GM19238 (cell line): ENCODE results near the gene ZRSR2.

Experiments used
- DNase-seq: peaks from one replicate; pipeline ENCODE4 v3.0.0; 2011; ENCODE audit warnings: low spot score; ENCODE audit not compliant: insufficient read length

The ZRSR2 gene

DNA sequence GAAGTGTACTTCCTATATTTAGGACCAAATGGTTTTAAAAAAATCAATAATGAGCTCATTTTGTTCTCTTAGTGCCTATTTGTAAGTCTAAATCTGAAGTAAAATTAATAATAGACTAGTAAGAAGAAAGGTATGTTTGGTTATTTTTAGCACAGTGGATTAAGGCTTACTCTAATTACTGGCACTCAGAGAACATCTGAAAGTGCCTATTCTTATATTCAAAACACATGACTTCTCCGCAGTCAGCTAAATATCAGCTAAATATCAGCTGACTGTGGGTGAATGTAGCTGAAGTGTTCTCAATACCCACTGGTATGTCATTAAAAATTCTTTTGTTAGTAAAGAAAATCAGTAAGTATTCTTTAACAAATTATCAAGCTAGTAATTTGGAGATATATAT, 58.3 kb downstream of the ZRSR2 start:
- no peak for DNase-seq

DNA sequence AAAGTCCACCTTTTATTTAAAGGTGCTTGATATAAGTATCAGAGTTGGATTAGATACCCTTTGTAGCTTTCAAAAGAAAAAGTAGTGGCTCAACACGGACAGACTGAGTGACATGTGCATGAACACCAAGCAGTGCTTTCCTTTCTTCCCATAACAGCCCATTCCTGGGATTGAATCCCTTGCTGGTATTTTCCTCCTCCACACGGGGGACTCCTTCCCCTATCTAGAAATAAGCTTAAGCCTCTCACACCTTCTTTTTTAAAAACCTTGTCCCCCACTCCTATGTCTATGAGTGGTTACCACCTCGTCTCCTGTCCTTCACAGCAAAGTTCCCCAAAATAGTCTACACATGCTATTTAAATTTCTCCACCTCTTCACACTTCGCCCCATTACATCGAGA, 59.3 kb downstream of the ZRSR2 start:
- DNase-seq = no peak

DNA sequence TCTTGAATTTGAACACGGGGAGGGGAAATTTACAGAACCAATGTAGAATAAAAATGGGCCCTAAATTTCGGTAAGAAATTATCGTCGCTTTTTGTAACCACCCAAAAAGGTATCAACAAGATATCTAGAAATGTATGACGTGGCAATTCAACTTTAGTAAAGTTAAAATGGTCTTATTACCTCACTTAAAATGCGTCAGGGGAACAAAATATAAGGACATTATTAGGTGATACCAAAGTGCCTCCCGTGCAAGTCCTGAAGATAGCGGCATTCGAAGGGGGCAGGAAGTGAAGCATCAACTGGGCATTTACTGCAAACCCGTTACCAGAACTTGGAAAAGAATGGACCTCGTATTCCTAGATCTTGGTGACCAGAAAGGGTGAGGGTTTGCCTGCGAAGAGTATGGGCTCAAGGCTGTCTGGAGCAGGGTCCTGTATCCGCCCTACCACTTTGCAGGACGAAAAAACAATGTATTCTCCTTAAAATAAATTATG, 63.3 kb downstream of the ZRSR2 start:
- no peak for DNase-seq

DNA sequence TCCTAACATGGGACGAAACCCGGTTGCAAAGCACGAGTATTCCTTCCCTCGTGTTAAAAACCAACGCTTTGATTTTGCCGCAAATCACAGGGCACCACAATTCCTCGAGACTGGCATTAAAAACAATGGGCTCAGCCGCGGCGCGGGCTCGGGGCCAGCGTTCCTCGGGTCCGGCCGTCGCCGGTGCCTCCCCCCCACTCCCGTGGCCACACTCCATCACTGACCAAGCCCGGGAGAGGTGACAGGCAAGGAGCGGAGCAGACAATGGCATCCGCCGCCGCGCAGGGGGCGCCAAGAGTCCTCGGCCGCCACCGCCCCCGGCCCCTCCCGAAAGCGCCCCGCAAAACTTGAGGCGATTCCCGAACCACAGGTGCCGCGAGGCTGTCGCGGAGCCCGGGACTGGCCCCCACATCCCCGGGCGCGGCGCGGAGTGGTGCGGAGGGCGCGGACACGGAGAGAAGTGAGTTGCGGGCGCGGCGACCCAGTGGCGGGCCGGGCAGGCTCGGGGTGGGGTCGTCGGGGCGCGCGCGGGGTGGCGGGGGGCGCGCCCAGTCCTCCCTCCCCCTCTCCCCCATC, 63.9 kb downstream of the ZRSR2 start:
- DNase-seq = peak; percentile 38

DNA sequence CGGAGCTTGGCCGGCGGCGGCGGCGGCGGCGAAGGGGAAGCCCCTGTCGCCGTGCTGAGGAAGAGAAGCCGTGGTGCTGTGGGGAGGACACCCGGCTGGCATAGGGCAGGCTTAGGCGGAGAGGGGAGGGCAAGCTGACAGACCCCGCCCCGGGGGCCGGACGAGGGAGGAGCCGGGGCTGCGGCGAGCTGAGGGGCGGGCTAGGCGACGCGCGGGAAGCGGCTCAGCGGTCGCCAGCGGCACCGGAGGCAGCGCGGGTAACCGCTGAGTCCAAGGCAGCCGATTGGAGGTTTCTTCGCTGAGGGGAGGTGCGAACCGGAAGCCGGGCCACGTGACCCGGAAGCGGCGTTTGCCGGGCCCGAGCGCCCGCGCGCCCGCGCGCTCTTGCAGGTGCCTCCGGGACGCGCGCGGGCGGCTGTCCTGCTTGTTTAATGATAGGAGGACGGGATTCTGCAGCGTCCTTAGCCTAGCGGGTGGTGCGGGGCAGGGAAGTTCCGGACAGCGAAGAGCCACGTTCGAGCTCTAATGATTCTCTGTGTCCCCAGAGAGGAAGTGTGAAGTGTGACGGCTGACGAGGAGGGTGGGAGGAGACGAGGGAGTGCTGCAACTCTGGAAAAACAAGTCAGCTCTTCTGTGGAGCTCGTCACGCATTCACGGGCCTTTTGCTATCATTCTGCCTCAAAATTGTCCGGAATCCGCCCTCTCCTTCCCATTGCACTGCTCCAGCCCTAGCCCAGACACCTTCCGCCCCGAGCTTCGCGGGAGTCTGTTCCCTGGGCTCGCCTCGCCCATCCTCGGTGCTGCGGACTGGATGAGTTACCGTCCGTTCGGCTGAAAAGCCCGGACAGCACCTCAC, 64.7 kb downstream of the ZRSR2 start, which contains the start of gene AP1S2:
AP1S2 (minus strand) TSS at position 102 of the 856 bp plus-strand sequence. CDS start 2,289 bp downstream, outside the sequence.
- DNase-seq = peak; percentile 84

DNA sequence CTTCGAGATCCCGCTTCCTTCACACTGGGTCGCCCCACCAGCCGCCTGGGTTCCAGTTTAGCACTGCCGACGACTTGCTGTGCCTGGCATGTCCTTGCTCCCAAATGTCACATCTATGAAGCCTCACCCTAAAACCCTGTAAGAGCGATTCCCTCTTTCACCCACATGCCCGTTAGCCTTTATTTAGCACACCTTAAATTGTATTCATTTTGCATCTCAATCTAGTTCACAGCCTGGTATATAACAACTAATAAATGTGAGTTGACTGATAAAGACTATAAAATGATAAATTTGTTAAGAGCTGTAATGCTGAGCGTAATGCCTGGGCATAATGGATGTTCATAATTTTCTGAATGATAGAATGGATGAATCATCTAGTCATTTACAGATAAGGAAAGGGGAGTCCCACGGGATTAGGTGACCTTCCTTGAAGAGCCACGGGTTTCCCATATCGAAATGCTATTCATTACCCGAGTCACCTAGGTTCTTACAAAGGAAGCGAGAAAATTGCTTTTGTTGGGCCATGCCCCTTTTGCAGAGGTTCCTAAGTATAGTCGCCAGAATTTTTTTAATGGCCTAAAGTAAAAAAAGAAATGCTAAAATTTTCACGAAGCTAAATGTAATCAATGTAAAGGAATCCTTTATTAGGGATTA, 65.4 kb downstream of the ZRSR2 start:
- DNase-seq = no peak

DNA sequence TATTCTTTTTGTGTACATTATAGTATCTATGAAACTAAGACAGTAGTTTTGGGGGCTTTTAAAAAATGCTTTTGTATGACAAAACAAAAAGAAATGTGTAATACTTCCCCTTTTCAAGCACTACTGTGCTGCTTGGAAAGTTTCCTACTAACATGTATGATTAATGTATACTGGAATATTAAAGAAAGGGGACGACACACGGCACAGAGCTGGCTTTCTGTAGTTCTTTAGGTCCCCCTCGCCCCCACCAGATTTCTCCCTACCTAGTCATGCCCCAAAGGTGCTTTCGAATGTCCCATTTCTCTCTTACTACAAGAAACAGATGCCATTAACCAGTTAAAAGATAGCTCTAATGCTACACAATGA, 65.9 kb downstream of the ZRSR2 start:
- no peak for DNase-seq

DNA sequence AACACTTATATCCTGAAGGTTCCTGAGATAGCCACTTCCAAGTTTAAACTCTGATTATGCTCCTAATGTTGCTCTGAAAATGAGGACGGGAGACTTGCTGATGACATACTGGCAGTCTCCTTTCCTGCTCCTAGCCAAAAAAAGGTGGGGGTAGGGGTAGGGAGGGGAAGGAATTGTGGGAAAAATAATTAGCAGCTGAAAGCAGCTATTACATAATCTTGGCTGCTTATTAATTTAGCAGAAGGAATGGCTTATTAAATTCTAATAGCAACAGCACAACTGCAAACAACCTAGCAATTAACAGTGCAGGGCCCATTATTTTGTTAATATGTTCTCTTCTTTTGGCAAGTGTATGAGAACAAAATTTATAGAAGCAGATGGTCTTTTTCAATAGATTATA, 66.4 kb downstream of the ZRSR2 start:
- DNase-seq = no peak

DNA sequence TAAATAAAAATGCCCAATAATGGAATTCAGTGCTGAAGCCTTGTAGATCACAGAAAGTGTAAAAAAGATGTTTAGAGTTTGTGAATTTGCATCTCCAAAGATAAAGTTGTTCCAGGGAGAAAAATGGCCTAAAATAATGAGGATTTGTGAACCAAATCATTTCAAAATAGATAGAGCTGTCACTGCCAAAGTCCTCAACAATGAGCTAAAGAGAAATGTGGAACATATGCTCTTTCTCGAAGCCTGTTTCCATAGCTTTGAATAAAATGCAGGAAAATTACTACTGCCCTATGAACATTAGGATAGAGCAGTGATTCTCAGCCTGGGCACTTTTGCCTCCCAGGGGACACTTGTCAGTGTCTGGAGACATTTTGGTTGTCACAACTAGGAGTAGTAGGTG, 67.8 kb downstream of the ZRSR2 start:
- no peak for DNase-seq

DNA sequence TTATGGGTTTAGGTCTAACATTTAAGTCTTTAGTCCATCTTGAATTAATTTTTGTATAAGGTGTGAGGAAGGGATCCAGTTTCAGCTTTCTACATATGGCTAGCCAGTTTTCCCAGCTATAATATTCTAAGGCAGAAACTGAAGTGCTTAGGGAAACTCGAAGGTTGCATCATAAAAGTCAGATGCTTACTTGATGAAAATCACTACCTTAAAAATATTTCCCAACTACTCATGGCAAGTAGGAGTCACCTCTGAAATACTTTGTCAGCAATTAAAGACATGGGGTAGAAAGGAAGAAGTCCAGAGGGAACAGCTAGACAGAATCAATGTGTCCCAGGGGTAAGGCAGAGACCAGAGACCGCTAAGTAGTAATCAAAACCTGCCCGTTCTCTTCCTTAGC, 70.6 kb downstream of the ZRSR2 start:
- DNase-seq = no peak

DNA sequence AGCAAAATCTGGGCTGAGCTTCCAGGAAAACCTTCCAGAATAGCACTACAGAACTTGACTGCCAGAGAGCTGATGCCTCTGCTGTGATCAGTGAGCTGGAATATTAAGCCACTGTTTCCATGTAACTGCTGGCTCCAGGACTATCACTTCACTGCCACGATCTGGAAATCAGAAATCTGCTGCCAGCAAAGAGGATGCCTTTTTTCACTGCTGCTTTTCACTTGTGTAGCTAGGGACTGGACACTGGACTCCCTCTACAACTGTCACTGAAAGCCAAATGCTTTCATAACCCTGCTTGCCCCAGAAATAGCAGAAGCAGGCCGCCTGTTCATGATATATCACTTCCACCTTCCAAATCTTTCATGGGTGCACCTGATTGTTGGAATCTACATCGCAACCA, 73.7 kb downstream of the ZRSR2 start:
- no peak for DNase-seq

DNA sequence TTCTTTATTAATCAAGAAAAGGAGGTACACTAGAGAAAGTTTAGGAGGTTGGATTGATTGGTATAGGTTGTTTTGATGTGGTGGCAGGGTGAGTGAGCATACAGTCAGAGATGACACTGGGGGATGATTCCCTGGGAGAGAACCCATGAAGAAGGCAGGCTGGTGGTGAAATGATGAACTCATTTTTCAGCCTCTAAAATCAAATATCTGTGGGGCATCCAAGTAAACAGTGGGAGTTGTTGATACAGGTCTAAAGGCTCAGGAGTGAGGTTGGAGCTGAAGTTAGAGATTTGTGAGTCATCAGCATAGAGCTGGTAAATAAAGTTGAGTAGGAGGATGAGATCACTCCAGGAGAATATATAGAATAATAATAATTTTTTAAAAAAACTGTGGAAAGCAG, 74.3 kb downstream of the ZRSR2 start:
- no peak for DNase-seq

DNA sequence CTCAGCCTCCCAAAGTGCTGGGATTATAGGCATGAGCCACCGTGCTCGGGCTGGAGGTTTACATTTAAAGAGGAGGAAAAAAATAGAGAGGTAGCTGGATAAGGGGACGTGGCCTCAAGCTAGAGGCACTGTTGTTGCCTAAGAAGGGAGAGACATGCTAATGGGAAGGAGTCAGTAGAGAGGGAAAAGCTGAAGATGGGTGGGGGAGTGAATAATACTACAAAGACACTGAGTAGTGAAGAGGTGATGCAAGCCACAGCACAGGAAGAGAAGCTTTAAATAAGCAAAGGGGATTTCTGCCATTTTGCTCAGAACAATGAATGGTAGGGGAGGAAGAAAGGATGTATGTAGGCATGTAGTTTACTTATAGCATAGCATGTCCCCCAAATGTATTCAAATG, 75.9 kb downstream of the ZRSR2 start:
- DNase-seq = no peak

DNA sequence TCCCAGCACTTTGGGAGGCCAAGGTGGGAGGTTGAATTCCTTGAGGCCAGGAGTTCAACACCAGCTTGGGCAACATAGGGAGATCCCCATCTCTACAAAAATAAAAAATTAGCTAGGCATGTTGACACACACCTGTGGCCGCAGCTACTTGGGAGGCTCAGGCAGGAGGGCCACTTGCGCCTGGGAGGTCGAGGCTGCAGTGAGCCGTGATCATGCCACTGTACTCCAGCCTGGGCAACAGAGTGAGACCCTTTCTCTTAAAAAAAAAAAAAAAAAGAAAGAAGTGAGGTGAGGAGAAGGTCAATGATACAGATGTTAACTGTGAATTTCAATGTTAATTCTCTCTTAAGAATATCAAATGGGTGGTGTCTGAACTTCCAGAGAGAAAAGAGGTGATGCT, 79.4 kb downstream of the ZRSR2 start:
- no peak for DNase-seq

DNA sequence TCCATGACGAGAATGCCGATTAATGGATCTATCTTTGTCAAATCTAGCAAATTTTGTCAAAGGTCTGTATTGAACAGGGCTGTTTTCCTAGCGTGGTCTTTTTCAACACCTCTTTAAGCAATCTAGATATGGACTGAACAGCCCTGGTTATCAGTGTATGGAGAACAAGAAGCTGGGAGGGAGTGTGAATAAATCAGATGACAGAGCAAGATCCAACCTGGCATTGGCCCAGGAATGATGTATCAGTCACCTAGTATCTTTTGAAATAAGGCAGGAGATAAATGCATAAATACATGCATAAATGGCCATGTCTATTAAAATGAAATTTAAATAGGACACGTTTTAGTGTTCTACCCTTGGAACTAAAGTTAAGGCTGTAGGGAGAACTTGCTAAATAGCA, 80.0 kb downstream of the ZRSR2 start:
- DNase-seq = no peak
